Measurements from ENCODE around the gene FBXO24.
A peak's percentile ranks its signal among the peaks of the same experiment; 100 is the strongest.
"Not testable (repeated sequence)": the region's sequence is repeated elsewhere in the genome, so short reads cannot be mapped to it uniquely, and the experiment has no call there.

Gene FBXO24

GRCh38 chr7:100561491-100562194, 24.5 kb upstream of the FBXO24 start:
- DNase-seq (no peak), ATAC-seq (no peak)

GRCh38 chr7:100562195-100563099, 23.7 kb upstream of the FBXO24 start:
- no peak for ATAC-seq
- DNase-seq, result no peak

- ATAC-seq (no peak), DNase-seq (no peak)
Measured at GRCh38 chr7:100563100-100563564, 23.0 kb upstream of the FBXO24 start.

GRCh38 chr7:100563809-100564400, 22.2 kb upstream of the FBXO24 start:
- peak; percentile 92 for DNase-seq
- ATAC-seq, result peak; percentile 60

- not testable (repeated sequence) for DNase-seq, ATAC-seq
Measured at GRCh38 chr7:100564405-100564804, 21.7 kb upstream of the FBXO24 start.

GRCh38 chr7:100565133-100565571, 21.0 kb upstream of the FBXO24 start:
- no peak for ATAC-seq
- DNase-seq, result no peak

GRCh38 chr7:100566018-100566531, 20.1 kb upstream of the FBXO24 start:
- DNase-seq (no peak), ATAC-seq (no peak)

- ATAC-seq (no peak), DNase-seq (no peak)
Measured at GRCh38 chr7:100567031-100567730, 18.9 kb upstream of the FBXO24 start.

- ATAC-seq (no peak), DNase-seq (no peak)
Measured at GRCh38 chr7:100567751-100568175, 18.4 kb upstream of the FBXO24 start.

GRCh38 chr7:100568176-100568895, 17.8 kb upstream of the FBXO24 start:
- ATAC-seq, result no peak

GRCh38 chr7:100568896-100569844, 17.0 kb upstream of the FBXO24 start:
- ATAC-seq, result peak; percentile 41
- peak; percentile 69 for DNase-seq

More at GRCh38 chr7:100568176-100568895, 17.8 kb upstream of the FBXO24 start:
- no peak for DNase-seq

- no peak for ATAC-seq
- no peak for DNase-seq
Measured at GRCh38 chr7:100570954-100571828, 14.9 kb upstream of the FBXO24 start.

- ATAC-seq, result no peak
Measured at GRCh38 chr7:100571829-100572116, 14.4 kb upstream of the FBXO24 start.

GRCh38 chr7:100572281-100572948, 13.7 kb upstream of the FBXO24 start:
- no peak for ATAC-seq
- DNase-seq, result no peak

More at GRCh38 chr7:100571829-100572116, 14.4 kb upstream of the FBXO24 start:
- no peak for DNase-seq

- DNase-seq (no peak), ATAC-seq (no peak)
Measured at GRCh38 chr7:100572949-100573675, 13.0 kb upstream of the FBXO24 start.

GRCh38 chr7:100573691-100574361, 12.3 kb upstream of the FBXO24 start, which contains the start of gene SAP25:
Gene SAP25, minus strand, starts transcription at chr7:100573900. Its CDS starts 158 bp downstream, at chr7:100573742.
- ATAC-seq, result no peak
- no peak for DNase-seq
